HS-5 (cell line): ENCODE measurements around the gene UBR3.
"Not testable (repeated sequence)": the region's sequence is repeated elsewhere in the genome, so short reads cannot be mapped to it uniquely, and the experiment has no call there.

Source experiments
- DNase-seq: peaks from one replicate; pipeline ENCODE4 v3.0.0-alpha.2; 2012; ENCODE audit warnings: low read depth

Gene UBR3

DNA sequence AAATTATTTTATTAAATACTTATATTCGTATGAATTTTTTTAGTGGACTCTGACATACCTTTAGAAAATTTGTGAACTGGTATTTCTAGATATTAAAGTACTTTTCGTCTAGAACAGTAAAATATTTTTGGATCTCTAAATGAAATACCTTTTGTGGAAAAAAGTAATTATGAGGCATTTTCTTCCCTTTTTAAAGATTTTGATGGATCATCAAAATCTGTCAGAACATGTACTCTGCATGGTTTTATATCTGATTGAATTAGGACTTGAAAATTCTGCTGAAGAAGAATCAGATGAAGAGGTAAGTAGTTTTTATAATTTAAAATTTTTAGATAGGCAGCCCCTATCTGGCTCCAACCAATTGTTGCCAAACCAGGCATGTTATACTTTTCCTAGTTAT lies 118.8 kb downstream of the UBR3 start:
- no peak for DNase-seq

DNA sequence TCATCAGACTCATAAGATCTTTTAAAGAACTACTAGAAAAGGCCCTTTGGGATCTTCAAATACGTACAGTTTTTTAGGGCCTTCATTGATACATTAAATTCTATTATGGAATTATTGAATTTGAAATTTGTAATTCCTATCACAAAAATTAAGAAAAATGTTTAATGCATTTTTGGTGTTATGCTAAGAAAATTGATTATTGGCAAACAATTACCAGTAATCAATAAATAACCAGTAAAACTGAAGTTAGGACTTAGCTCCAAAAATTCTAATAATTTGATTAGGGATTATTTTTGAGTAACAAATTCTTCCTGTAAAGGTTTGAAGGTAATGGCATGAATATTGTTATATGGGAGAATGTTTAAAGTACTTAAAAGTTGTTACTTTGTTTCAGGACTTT lies 119.3 kb downstream of the UBR3 start:
- DNase-seq: no peak

DNA sequence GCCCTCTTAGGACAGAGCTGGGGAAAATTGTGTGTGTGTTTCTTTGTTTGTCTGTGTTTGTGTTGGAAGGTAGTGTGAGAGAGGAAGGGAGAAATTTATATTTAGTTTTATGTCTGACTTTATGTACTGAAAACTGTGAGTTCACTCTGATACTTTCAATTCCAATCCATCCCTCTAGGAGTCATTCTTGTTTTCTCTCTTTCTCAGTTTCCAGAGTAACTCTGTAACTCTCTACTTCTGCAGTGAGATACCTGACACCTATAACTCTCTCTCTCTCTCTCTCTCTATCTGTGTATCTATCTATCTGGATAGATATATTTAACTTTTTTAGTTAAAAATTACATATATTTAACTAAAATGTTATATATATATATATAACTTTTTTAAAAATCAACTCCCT lies 128.7 kb downstream of the UBR3 start:
- no peak for DNase-seq

DNA sequence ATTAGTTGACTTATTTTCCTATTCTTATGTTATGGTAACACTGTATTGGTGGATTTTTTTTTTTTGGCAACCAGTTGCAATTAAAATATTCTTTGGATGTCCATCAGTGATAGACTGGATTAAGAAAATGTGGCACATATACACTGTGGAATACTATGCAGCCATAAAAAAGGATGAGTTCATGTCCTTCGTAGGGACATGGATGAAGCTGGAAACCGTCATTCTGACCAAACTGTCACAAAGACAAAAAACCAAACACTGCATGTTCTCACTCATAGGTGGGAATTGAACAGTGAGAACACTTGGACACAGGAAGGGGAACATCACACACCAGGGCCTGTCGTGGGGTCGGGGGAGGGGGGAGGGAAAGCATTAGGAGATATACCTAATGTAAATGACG lies 130.0 kb downstream of the UBR3 start:
- not testable (repeated sequence) for DNase-seq

- DNase-seq: peak; percentile 58
These were observed 134.7 kb downstream of the UBR3 start for GRCh38 chr2:169961911-169962310.

DNA sequence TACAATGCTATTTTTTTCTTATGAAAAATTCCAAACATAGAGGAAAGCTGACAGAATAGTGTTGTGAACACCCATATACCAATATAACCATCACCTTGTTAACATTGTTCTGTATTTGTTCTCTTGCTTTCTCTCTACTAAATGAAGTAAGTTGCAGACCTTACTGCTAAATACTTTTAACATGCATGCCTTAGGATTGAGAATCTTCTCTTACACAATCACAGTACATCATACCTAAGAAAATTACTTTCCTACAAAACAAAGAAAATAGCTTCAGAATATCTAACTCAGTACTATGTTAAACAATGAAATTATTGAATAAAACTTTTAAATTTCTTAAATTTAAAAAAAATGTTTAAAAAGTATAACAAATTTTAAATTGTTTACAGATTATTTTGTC lies 136.5 kb downstream of the UBR3 start:
- no peak for DNase-seq

GRCh38 chr2:169964740-169965139 lies 137.5 kb downstream of the UBR3 start:
- DNase-seq: no peak

GRCh38 chr2:169965495-169965894 lies 138.2 kb downstream of the UBR3 start:
- DNase-seq: no peak

DNA sequence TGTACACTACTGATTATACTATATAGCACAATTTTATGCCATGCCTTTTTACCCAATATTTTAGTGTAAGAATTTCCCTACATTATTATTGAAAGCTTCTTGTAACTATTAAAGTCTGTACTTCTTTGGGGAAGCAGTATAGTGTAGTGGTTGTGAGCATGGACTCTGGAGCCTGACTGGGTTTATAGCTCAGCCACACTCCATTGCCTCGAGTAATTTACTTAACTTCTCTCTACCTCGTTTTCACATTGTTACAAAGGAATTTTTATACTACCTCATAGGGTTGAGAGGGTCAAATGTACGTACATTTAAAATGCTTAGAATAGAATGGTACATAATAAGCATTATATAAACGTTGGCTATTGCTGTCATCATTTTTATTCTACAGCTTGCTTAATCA lies 139.2 kb downstream of the UBR3 start:
- DNase-seq: no peak

DNA sequence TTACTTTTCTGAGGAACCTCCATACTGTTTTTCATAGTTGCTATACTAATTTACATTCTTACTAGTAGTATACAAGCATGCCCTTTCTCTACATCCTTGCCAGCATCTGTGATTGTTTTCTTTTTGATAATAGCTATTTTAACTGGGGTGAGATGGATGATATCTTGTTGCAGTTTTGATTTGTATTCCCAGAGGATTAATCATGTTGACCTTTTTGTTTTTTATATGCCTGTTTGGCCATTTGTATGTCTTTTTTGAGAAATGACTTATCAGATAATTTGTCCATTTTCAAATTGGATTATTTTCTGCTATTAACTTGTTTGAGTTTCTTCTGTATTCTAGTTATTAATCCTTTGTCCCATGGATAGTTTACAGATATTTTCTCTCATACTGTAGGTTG lies 141.5 kb downstream of the UBR3 start:
- DNase-seq: no peak

- DNase-seq: no peak
These were observed 148.0 kb downstream of the UBR3 start for GRCh38 chr2:169975221-169975620.

DNA sequence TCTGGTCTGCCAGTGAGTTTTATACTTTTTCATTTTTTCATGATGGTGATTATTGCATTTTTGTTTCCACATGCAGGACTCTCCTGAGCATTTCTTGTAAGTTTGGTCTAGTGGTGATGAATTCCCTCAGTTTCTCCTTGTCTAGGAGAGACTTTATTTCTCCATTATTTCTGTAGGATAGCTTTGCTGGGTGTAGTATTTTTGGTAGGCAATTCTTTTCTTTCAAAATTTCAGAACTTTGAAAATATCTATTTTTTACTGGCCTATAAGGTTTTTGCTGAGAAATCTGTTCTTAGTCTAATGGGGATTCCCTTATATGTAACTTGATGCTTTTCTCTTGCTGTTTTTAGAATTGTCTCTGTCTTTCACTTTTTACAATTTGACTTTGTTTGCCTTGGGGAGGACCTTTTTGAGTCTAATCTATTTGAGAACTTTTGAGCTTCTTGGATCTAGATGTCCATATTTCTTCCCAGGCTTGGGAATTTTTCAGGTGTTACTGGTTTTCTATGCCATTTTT lies 149.1 kb downstream of the UBR3 start:
- no peak for DNase-seq

DNA sequence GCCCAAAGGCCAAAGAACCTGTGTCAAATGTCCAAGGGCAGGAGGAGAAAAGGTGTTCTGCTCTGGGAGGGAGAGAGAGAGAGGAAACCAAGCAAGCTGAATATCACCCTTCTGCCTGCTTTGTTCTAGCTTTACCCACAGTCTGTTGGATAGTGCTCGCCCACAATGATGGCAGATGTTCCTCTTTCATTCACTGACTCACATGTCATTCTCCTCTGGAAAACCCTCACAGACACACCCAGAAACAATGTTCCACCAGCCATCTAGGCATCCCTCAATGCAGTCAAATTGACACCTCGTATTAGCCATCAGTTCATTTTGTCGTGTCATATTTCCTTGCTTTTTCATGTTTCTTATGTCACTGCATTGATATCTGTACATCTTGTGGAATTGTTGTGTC lies 150.3 kb downstream of the UBR3 start:
- DNase-seq: no peak

DNA sequence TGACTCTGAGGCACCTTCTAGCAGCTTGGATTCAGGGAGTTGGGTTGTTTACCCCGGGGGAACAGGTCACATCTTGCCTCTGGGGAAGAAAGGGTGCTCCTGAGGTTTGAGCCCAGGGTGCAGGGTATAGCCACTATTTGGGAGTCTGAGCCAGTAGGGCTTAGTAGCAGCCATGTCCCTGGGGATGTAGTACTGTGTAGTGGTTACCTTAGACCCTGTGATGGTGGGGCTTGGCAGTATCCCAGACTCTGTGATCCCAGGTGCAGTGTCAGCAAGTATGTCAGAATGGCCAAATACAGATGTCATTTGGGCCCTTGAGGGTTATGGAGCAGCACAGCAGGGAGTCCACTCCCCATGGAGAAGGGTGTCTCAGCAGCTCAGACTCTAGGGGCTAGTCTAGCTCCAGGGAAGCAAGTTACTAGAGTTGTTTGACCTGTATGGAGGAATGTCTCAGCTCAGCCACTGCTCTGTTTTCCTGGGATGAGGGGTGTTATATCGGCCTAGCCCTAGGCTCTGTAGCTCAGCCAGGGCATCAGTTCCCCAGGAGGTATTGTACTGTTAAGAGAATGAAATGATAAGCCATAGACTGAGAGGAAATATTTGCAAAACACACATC lies 151.3 kb downstream of the UBR3 start:
- DNase-seq: no peak

- DNase-seq: no peak
These were observed 151.8 kb downstream of the UBR3 start for GRCh38 chr2:169979025-169979424.

DNA sequence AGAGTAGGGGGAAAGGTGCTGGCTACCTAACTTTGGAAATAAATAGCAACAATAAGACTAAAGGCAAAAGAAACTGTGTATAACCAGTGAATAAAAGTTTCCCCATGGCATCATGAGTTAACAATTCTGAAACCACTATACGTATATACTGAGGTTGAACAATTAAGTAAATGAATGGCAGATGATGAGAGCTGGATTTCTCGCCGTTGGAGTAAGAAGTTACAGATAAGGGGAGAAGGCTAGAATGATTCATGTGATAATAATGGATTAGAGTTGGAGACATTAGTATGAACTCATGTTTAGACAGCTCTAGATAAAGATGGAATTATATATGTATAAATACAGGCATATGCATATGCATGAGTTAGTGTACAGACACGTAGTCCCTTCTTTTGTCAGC lies 152.7 kb downstream of the UBR3 start:
- no peak for DNase-seq

- DNase-seq: no peak
These were observed 153.4 kb downstream of the UBR3 start for GRCh38 chr2:169980643-169981042.

- no peak for DNase-seq
These were observed 155.7 kb downstream of the UBR3 start for GRCh38 chr2:169982929-169983328.

- DNase-seq: no peak
These were observed 156.3 kb downstream of the UBR3 start for GRCh38 chr2:169983506-169983905.

DNA sequence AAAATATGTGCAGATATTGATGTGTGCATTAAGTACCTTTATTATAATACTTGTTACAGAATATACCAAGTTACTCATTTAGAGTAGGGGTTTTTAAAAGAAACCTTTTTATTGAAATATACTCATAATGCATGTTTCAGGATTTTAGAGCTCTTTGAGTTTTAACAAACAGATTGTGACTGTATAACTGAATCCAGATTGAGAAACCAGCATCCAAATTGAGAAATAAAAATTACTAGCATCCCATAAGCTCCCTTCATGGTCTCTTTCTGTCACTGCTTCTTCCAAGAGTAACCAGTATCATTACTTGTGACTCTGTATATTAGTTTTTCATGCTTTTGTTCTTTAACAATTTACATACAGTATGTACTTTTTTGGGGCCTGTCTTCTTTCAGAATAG lies 156.9 kb downstream of the UBR3 start:
- DNase-seq: no peak

GRCh38 chr2:169994752-169995151 lies 167.5 kb downstream of the UBR3 start:
- DNase-seq: no peak

DNA sequence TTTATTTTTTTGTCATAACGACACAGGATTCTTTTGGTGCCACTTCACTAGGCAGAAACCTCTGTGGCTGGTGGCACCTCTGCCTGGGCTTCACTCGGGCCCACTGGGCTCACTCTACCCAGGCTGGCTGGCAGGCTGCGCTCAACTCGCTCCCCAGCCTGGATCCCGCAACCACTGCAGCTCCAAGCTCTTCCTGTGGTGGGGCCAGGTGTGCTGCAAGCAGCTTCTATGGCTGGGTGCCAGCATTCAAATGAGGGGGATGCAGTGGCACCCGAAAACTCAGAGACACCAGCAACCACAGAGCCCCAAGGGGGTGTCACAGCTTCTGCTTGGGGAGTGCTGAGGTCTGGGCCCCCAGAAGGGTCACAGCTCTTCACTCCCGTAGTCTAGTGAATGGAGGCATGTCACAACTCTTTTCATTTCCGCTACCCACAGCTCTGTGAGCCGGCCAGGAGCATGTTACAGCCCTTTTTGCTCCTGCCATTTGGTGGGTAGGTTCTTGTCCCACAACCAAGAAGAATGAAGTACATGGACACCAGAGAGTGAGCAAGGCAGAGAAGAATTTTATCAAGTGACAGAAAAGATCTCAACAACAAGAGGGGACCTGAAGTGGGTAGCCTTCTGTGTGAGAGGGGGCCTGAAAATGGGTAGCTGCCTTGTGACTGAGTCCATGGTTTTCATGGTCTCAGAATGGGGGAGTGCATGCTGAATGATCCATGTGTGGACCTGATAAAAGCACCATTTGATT lies 170.1 kb downstream of the UBR3 start:
- no peak for DNase-seq

DNA sequence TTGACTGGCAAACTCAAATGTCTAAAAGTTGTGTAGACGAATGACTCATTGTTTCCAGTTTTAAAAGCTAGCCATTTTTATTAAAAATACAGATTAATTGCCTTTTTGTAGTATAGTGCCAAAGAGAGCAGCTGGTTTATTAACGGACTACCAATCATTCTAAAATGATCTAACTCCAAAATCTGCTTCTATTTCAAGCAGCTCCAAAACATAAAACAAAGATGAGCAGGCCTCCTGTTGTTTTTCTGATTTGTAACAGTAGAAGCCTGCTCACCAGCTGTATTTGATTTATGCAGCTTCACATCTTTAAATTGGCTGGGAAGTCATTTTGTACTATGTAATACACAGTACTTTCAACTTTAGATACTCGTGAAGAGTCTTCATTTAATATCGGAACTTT lies 171.8 kb downstream of the UBR3 start:
- DNase-seq: no peak

DNA sequence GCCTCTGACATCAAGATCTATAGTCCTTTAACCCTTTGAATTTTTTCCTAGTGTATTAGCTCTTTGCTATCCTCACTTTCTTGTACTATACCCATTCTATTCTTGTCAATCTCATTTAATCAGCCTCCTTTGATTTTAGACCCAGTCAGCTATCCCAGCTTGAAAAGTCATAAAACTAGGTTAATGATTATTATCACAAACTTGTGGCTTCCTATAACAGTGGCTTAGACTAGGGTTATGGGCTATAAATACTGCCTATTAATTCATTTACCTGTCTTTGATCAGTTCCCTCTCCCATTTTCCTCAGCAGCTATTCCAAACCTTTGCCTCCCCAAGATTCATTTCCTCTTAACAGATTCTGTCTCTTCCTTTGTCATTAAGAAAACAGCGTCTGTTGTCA lies 174.8 kb downstream of the UBR3 start:
- no peak for DNase-seq
